HG03139 (cell line): ENCODE data around the gene HMOX1.

Source experiments
- ATAC-seq: cut with Tn5 transposase; IDR thresholded peaks from one replicate; pipeline ENCODE4 v1.9.1; 2021; ENCODE audit not compliant: unreplicated experiment

The HMOX1 gene, protein sequence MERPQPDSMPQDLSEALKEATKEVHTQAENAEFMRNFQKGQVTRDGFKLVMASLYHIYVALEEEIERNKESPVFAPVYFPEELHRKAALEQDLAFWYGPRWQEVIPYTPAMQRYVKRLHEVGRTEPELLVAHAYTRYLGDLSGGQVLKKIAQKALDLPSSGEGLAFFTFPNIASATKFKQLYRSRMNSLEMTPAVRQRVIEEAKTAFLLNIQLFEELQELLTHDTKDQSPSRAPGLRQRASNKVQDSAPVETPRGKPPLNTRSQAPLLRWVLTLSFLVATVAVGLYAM

DNA sequence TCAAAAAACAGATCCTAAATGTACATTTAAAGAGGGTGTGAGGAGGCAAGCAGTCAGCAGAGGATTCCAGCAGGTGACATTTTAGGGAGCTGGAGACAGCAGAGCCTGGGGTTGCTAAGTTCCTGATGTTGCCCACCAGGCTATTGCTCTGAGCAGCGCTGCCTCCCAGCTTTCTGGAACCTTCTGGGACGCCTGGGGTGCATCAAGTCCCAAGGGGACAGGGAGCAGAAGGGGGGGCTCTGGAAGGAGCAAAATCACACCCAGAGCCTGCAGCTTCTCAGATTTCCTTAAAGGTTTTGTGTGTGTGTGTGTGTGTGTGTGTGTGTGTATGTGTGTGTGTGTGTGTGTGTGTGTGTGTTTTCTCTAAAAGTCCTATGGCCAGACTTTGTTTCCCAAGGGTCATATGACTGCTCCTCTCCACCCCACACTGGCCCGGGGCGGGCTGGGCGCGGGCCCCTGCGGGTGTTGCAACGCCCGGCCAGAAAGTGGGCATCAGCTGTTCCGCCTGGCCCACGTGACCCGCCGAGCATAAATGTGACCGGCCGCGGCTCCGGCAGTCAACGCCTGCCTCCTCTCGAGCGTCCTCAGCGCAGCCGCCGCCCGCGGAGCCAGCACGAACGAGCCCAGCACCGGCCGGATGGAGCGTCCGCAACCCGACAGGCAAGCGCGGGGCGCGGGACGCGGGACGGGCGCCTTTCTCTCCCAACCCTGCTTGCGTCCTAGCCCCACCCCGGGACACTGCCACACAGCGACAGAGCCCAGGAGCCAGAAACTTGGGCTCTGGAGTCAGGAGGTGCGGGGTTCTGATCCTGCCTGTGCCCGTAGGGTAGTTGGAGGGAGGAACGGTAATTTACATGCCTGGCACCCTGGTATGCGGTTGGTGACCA lies at the start of gene HMOX1:
Gene HMOX1, plus strand, starts transcription at position 560 of the 887 bp plus-strand sequence. Its CDS starts 78 bp downstream, at position 638.
- peak; percentile 47 for ATAC-seq

DNA sequence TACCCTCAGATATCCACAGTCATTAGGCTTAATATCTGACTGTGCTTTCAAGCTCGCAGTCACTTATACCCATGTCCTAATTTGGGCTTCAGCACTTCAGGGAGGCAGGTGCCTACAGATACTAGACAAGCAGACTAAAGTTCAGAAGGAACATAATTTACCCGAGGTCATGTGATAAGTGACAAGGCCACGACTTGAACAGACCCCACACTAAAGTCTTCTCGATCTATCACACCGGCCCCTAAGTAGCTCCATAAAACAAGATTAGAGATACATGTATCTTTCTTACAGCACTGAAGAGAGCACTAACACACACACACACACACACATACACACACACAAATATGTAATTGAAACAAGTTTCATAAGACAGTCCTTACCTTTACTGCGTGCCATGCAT lies 48.6 kb upstream of the HMOX1 start:
- ATAC-seq = no peak

DNA sequence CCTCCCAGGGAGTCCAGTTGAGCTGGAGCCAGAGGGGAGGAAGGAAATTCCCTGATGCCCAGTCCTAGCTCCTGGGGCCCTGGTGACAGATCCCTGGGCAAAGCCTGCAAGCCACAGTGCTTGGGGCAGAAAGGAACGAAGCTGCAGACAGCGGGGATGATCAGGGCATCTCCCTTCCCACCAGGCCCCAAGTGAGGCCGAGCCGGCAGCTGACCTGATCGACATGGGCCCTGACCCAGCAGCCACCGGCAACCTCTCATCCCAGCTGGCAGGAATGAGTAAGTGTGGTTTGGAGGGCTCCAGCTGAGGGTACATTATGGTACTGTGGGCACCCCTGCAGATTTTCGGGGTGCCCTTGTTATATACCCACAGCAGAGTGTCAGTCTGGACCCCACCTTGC lies 47.7 kb upstream of the HMOX1 start:
- no peak for ATAC-seq

DNA sequence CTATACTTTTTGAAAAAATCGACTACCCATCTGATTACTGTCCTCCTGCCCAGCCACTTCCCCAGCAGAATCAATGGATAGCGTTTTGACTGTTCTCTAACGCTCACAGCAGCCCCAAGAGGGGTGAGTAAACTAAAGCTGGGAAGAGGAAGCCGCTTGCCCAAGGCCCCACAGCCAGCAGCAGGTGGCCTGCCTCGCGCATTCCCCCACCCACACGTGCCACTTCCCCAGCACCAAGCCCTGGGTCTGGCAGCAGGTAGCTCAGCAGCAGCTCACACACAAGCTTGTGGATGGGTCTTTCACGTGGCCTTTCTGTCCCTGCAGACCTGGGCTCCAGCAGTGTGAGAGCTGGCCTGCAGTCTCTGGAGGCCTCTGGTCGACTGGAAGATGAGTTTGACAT lies 46.9 kb upstream of the HMOX1 start:
- ATAC-seq = no peak

DNA sequence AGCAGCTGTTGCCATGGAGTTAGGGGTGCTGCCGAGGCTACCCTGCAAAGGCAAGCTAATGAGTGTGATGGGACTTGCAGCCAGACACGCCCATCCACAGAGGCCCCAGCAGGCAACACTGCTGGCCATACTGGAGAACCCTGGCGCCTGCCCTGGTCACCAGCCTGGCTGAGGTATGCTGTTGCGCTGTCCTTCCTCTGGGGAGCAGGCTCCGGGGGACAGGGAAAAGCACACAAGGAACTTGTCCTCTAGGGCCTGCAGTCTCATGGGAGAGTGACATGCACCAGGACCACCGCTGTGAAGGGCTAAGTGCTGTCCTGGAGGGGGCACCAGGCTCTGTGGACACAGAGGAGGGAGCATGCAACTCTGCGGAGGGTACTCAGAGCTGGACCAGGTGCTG lies 45.4 kb upstream of the HMOX1 start:
- ATAC-seq = no peak

DNA sequence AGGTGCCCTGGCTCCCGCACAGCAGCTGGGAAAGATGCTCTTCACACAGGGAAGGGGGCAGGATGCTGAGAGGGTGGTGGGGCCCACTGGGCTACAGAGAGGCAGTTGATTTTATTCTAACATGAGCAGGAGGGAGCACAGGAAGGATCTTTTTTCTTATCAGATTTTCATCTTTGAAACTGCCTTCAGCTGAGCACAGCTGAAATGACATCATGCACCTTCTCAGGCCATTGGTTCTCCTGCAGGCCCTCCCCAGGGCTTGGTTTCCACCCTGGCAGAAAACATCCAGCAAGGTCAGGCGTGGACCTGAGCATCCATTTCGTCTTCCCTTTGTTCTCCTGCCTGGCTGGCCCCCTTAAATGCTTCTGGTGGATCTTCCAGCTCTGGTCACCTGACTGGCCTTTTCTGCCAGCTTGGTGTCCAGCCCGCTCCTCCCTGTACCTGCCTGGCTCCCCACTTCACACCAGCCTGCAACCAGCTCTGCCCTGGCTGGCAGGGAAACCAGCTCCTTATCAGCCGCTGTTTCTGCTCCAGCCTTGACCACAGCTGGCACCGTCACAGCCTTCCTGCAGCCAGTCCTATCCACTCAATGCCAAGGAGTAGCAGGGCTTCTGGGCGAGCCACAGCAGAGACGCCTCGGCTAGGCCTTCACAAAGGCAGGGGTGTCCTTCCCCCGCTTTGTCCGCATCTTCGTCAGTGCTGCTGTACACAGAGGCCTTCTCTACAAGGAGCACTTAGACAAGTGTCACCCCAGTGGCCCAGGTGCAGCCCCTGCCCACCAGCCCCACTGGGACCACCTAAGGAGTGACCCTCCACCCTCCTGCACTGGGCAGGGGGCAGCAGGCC lies 44.7 kb upstream of the HMOX1 start:
- no peak for ATAC-seq

DNA sequence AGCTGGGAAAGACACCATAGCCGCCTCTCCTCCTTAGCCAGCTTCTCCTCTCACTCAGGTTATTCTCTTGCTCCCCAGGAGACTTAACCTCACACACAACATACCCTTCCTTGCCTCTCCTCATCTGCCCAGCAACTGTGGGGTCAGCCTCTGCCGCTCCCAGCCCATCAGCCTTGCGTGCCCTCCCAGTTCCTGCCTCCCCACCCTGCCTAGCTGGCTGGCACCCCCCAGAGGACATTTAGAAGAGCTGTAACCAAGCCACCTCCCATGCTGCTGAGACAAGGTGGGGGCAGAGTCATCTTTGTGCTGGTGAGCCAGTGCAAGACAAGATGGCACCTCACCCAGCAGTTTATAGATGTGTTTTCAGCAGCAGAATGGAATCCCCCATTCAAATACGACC lies 43.0 kb upstream of the HMOX1 start:
- no peak for ATAC-seq

DNA sequence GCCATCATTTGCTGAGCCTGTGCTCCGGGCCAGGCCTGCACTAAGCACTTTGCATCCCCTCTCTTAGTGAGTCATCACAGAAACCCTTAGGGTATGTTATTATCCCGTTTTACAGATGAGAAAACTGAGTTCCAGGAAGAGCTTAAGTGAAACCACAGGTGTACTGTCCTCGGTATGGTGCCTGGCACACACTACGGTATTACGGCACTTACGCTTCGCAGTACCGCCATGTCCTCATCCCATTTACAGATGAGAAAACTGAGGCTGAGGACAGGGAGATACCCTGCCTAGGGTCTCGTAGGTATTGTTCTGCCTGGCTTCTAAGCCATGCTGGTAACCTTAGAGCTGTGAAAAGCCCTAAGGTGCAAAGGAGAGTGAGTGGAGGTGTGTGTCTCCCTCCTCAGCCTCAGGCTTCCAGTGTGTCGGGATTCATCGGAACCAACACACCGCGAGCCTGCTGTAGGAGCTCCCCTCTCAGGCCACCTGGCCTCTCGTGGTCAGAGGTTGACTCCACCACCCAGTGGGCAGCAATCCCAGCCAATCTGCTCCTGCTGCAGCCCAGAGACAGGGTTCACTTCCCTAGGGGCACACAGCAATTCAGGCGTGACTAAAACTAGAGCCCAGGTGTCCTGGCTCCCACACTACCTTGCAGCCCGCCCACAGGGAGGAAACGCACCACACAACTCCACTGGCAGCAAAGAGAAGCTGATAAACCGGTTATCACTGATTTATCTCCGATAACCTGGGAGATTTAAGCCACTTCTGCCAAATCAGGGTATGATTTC lies 39.6 kb upstream of the HMOX1 start:
- no peak for ATAC-seq

DNA sequence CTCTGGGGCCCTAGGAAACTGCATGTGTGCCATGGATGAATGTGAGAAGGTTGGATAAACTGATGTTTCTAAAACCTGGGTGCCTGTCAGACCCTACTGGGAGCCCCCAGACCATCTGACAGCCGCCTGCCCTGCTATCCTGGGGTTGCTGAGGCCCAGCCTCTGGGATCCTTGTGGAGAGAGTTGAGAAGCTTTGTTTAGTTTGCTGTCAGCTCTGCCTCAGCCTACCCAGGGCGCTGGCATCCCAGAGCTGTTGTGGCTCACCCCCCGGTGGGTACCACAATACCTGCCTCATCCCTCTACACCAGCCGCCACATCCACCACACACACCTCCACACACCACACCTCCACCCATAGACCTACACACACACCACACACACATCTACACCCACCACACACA lies 38.5 kb upstream of the HMOX1 start:
- ATAC-seq = no peak

DNA sequence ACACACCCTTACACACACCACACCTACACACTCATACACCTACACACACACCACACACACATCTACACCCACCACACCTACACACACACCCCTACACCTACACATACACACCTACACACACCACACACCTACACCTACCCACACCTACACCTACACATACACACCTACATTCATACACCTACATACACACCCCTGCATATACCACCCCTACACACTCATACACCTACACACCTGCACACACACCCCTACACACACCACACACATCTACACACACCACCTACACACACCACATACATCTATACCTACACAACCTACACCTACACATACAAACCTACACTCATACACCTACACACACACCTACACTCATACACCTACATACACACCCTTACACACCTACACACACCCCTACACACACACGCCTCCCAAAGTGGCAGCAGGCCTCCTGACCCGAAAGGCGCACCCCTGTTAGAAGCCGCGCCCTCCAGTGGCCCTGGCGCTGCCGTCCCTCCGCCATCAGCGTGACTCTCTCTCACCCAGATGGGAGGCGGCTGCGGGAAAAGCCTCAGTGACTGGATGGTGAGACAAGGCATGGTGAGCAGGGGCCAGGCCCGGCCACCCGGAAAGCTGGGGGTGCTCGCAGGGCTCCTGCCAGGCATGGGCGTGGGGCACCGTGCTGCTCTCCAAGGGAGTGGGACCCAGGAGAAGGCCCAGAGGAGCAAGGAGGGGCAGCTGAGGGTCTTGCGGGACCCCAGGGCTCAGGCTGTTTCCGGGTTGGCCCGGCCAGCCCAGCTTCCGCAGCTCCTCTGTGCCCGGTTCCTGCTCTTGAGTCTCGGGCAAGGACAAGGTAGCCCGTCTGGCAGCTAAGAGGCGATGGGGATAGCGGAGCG lies 37.0 kb upstream of the HMOX1 start:
- no peak for ATAC-seq

DNA sequence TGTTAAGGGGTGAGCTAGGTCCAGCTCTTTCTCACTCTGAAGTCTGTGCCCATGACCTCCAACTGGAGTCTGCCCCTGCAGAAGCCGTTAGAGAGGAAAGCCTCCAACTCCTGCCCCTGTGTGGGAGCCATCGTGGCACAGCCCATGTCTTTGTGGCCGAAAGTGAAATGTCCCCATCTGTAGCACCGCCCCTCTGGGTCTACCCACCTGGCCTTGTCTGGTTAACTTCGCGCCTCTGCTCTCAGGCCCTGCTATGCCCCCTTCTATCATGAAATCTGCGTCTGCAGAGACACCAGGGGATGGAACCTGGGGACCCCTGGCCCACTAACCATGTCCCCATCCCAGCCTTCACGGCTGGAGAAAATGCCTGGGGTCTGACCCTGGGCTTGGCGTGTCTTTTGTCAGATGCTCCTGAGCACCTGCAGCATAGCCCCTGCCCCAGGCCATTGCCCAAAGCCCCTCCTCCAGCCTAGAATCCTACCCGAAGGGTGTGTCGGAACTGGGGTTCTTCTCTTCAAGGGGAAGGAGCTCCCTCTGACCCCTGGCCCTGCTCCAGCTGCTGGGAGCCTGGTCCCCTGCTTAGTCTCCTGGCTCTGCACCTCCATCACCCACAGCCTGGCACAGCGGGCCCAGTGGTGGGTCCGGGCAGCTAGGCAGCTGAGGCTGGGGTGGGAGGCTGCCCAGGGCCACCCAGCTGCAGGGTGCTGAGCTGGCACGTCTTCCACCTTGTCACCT lies 35.8 kb upstream of the HMOX1 start:
- no peak for ATAC-seq

DNA sequence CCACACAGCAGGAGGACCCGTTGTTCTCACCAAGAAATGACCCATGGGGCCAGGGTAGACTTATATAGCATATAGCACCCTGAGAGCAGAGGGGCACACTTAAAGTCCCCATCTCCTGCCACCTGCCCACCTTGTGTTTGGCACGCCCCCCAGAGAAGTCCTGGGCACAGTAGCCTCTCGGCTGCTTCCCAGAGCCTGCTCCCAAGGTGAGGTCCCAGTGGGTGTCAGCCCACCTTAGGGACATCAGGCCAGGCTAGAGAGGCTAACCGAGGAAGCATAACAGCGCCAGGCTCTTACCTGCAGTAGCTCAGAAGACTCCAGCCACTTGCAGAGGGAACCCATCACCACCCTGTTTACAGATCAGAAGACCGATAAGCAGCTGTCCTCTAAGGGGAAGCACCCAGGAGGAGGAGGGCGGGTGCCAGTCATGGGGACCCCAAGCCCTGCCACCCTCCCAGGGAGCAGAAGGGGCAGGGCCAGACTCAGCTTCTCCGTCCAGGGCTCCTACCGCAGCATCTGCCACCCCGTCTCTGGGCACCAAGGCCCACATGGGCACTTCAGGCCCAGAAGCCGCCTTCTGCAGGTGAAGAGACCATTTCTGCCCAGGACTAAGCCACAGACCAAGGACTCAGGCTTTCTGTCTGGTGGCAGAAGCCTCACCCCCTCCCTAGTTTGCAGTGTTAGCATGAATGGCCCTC lies 34.9 kb upstream of the HMOX1 start:
- ATAC-seq = no peak

DNA sequence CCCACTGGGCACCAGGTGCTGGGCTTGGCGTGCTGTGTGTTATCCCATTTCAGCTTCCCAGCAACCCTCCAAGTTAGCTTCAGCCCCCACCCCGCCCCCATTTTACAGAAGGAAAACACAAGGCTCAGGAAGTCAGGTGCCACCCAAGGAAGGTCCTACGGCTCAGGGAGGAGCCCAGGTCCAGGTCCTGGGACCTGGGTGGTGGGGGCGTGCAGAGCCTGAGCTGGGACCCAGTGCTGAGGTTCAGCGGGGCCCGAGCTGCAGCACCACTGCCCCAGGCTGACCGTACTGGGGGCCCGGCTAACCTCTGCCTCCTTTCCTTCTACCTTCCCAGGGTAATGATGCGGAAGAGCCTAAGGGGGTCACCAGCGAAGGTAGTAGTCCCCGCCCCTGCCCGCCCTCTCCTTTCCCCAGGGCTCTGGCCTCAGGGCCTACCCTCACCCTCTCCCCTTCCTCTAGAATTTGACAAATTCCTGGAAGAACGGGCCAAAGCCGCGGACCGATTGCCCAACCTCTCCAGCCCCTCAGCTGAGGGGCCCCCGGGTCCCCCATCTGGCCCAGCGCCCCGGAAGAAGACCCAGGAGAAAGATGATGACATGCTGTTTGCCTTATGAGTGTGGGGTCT lies 34.2 kb upstream of the HMOX1 start:
- ATAC-seq = no peak

DNA sequence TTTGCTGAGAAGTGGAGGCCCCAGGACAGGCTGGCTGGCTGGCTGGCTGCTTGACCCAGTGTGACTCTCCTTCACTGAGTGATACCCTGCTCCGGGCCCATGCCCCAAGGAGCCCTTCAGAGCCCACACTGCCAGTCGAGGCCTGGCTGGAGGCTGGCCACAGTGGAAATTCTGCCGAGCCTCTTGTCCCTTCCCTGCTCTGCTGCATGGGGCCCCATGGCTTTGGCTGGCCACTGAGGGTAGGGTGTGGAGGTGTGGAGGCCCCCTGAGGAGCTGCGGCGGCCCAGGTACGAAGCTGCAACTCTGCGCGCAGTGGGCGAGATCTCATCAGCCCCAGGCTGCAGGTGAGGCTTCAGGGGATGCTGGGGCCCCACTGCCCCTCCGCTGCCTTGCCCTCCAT lies 33.4 kb upstream of the HMOX1 start:
- ATAC-seq = no peak

DNA sequence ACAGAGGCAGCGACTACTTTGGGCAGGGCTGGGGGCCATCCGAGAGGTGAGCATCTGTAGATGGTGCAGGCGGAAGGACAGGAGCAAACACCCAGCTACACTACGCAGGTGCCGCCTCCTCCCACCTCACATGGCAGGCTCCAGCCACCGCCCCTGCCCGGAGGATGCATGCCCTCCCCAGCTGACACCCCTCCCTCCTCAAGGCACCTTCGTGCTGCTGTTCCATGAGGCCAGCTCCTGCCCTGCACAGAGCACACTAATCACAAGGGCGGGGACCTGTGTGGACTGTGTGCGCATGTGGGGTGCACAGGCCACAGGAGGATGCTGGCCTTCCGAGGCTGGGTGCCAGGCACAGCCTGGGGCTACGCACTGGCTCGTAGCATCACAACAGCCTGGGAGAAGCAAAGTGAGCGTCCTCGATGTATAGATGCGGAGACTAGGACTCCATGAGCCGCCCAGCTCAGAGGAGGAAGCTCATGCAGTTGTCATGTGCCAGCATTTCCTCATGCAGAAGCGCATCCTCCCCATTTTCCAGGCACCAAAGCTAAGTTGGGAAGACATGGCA lies 32.8 kb upstream of the HMOX1 start:
- ATAC-seq = no peak

DNA sequence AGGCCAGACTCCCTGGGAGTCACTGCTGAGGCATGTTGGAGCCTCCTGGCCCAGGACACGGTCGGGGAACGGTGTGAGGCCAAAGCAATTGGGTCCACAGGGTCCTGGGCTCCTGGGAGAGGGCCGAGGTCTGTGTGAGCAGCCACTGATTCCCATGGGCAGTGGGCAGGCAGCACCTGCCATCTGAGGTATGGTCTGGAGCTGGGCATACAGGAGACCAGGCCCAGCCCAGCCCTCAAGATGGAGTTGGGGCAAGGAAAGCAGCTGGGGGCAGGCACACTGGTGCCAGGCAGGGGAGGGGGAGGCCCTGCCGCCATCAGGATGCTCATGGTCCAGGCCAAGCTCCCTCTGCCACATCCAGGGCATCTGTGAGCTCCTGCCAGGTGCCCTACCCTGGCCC lies 32.2 kb upstream of the HMOX1 start:
- no peak for ATAC-seq

DNA sequence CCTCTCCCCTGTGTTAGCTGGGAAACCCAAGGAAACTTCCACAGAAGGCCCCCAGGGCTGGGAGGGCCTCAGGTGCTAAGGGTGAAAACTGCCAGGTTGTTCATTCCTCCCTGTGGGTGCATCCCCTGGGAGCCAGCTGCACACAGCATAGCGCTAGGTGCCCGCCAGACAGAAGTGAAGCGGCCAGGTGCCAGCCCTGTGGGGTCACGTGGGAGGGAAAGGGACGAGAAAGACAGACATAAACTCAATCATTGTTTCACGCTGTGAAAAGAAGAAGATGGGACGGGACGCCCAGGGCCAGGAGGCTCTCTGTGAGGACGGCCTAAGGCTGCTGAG lies 31.6 kb upstream of the HMOX1 start:
- no peak for ATAC-seq
